Central memory CD4-positive, alpha-beta T cell (primary cell): ENCODE data around the gene LIN9.
A peak's percentile ranks its signal among the peaks of the same experiment; 100 is the strongest.
"Not testable (repeated sequence)": the region's sequence is repeated elsewhere in the genome, so short reads cannot be mapped to it uniquely, and the experiment has no call there.

ENCODE experiments used
- DNase-seq: peaks from one replicate; pipeline ENCODE4 v3.0.0; 2022

The LIN9 gene

GRCh38 chr1:226210571-226211176, 98.3 kb downstream of the LIN9 start:
- no peak for DNase-seq

- DNase-seq, result no peak
These were observed 99.5 kb downstream of the LIN9 start for GRCh38 chr1:226209307-226210059.

- DNase-seq, result no peak
These were observed 101.9 kb downstream of the LIN9 start for GRCh38 chr1:226207048-226207447.

- DNase-seq, result no peak
These were observed 104.8 kb downstream of the LIN9 start for GRCh38 chr1:226204198-226204597.

GRCh38 chr1:226203655-226204054, 105.3 kb downstream of the LIN9 start:
- DNase-seq, result no peak

GRCh38 chr1:226203240-226203639, 105.7 kb downstream of the LIN9 start:
- no peak for DNase-seq

- DNase-seq, result not testable (repeated sequence)
These were observed 106.3 kb downstream of the LIN9 start for GRCh38 chr1:226202666-226203065.

- DNase-seq, result no peak
These were observed 106.7 kb downstream of the LIN9 start for GRCh38 chr1:226202246-226202645.

GRCh38 chr1:226201029-226201593, 107.9 kb downstream of the LIN9 start:
- no peak for DNase-seq

- no peak for DNase-seq
These were observed 109.0 kb downstream of the LIN9 start for GRCh38 chr1:226199971-226200370.

- DNase-seq, result no peak
These were observed 113.8 kb downstream of the LIN9 start for GRCh38 chr1:226195144-226195543.

- no peak for DNase-seq
These were observed 121.6 kb downstream of the LIN9 start for GRCh38 chr1:226187380-226187779.

- DNase-seq, result no peak
These were observed 122.0 kb downstream of the LIN9 start for GRCh38 chr1:226187019-226187322.

- DNase-seq, result peak; percentile 81
These were observed 122.6 kb downstream of the LIN9 start, which contains the start of gene ACBD3 for GRCh38 chr1:226186124-226187018. Gene ACBD3, minus strand, starts transcription at chr1:226186741. Its CDS starts 66 bp downstream, at chr1:226186675.

- DNase-seq, result no peak
These were observed 123.6 kb downstream of the LIN9 start for GRCh38 chr1:226185141-226186036.

- no peak for DNase-seq
These were observed 126.8 kb downstream of the LIN9 start for GRCh38 chr1:226181996-226182714.
